H7 (cell line): Measurements from ENCODE around the gene DUS3L. TPM values are rescaled to one million over a fixed set of nuclear protein-coding genes. Genes with fewer than 3 reads are reported as not detected.

Experiments used
- DNase-seq: peaks from one replicate; pipeline ENCODE4 v3.0.0; 2012
- H3K27me3 ChIP-seq: 2 replicates; pipeline ENCODE4 v1.6.0; 2011; ENCODE audit warnings: mild to moderate bottlenecking, low read length; ENCODE audit not compliant: control insufficient read depth, insufficient read depth
- H3K36me3 ChIP-seq: replicated peaks from 2 replicates; pipeline ENCODE4 v1.5.1; 2011; ENCODE audit warnings: low read length; ENCODE audit not compliant: control insufficient read depth, insufficient read depth
- H3K4me3 ChIP-seq: 2 replicates; pipeline ENCODE4 v1.5.1; 2011; ENCODE audit warnings: low read depth, mild to moderate bottlenecking, control low read depth, low read length, moderate library complexity; ENCODE audit not compliant: insufficient read depth
- total RNA-seq: library from RNA; depleted of rRNA; stranded (reverse); fragments of >200 nt; shearing (Covaris generic); gene quantifications from 2 replicates; pipeline ENCODE4 v1.2.3, GENCODE V29; 2014; rRNA removed

Gene DUS3L, protein sequence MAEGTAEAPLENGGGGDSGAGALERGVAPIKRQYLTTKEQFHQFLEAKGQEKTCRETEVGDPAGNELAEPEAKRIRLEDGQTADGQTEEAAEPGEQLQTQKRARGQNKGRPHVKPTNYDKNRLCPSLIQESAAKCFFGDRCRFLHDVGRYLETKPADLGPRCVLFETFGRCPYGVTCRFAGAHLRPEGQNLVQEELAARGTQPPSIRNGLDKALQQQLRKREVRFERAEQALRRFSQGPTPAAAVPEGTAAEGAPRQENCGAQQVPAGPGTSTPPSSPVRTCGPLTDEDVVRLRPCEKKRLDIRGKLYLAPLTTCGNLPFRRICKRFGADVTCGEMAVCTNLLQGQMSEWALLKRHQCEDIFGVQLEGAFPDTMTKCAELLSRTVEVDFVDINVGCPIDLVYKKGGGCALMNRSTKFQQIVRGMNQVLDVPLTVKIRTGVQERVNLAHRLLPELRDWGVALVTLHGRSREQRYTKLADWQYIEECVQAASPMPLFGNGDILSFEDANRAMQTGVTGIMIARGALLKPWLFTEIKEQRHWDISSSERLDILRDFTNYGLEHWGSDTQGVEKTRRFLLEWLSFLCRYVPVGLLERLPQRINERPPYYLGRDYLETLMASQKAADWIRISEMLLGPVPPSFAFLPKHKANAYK
- total RNA-seq, result 50.8 and 52.4 TPM in 2 replicates

DNA sequence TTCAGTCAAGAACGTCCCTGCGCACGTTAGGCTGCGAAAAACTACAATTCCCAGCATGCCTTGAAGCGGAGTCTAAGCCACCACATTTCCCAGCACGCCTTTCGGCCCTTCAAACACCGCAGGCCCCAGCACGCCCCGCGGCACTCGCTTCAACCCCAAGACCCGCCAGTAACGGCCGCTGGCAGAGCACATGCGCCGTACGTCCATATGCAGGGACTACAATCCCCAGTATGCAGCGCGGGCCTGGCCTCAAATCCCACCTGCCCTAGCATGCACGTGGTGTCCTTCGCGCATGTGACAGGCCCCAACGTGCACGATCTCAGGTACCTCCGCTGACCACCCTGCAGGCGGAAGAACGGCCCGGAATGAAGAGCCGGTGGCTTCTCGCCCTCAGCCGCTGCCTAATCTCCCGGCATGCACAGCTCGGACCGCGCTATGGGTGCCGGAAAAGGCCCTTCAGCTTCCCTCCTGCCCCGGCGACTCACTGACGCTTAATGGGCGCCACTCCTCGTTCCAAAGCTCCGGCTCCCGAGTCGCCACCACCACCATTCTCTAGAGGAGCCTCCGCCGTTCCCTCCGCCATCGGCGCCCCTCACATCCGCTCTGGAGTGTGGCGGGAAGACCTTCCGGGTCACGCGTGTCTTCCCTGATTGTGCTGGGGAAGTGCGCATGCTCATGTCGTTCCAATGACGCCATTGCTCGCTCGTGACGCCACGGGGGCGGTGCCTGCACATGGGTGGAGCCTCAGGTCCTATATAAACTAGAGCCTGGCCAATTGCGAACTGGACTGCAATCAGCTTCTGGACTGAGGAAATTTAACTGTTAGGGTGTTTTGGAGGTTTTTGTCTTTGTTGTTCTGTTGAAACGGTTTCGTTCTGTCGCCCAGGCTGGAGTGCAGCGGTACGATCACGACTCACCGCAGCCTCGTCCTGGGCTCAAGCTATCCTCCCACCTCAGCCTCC, at the start of gene DUS3L:
DUS3L (minus strand) TSS at position 605 of the 962 bp plus-strand sequence; CDS start at position 583, 22 bp downstream.
- no peaks in the 10 kb centered on the region for H3K27me3 ChIP-seq
- H3K4me3 ChIP-seq, result peak within 1 kb of the TSS; percentile 98
- DNase-seq, result peak; percentile 98
- peaks cover 18% of the 10 kb centered on the region for H3K36me3 ChIP-seq

- no peak for DNase-seq
- Histone ChIP-seq H3K4me3 (no peak within 1 kb of the TSS), H3K36me3 (no peaks in the 10 kb centered on the region), H3K27me3 (no peaks in the 10 kb centered on the region)
Measured at GRCh38 chr19:5839065-5840017, 48.4 kb upstream of the DUS3L start, which contains the start of gene FUT6. TSS of gene FUT6 (minus strand) at chr19:5839702. CDS start at chr19:5832567, 7,135 bp downstream.

- Histone ChIP-seq H3K36me3 (no peaks in the 10 kb centered on the region), H3K27me3 (no peaks in the 10 kb centered on the region), H3K4me3 (no peak overlapping the region)
- peak; percentile 26 for DNase-seq
Measured at GRCh38 chr19:5838353-5839064, 47.5 kb upstream of the DUS3L start.

- Histone ChIP-seq H3K4me3 (no peak overlapping the region), H3K36me3 (no peaks in the 10 kb centered on the region)
- peak; percentile 45 for DNase-seq
Measured at GRCh38 chr19:5837761-5838352, 46.9 kb upstream of the DUS3L start.

GRCh38 chr19:5832527-5833216, 41.7 kb upstream of the DUS3L start:
- DNase-seq, result peak; percentile 27
- H3K4me3 ChIP-seq, result no peak overlapping the region

More at GRCh38 chr19:5837761-5838352, 46.9 kb upstream of the DUS3L start:
- no peaks in the 10 kb centered on the region for H3K27me3 ChIP-seq

DNA sequence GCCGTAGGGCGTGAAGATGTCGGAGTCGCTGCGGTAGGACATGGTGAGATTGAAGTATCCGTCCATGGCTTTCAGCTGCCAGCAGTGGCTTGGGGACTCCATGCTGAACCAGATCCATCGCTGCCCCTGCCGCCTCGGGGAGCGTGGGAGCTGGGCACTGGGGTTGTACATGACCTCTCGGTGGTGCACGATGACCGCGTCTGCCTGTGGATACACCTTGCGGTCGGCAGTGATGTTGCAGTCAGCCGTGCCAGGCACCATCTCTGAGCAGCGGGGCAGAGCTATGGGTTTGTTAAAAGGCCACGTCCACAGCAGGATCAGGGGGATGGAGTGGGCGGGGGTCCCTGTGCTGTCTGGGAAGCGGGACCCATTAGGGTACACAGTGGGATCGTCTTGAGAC, 41.1 kb upstream of the DUS3L start:
- no peaks in the 10 kb centered on the region for H3K27me3 ChIP-seq

More at GRCh38 chr19:5832527-5833216, 41.7 kb upstream of the DUS3L start:
- Histone ChIP-seq H3K27me3 (no peaks in the 10 kb centered on the region), H3K36me3 (no peaks in the 10 kb centered on the region)

GRCh38 chr19:5831159-5831558, 40.2 kb upstream of the DUS3L start:
- Histone ChIP-seq H3K27me3 (no peaks in the 10 kb centered on the region), H3K4me3 (no peak overlapping the region), H3K36me3 (no peaks in the 10 kb centered on the region)
- DNase-seq, result no peak

More for the DNA sequence above, 41.1 kb upstream of the DUS3L start:
- DNase-seq, result peak; percentile 32
- H3K36me3 ChIP-seq, result no peaks in the 10 kb centered on the region
- H3K4me3 ChIP-seq, result no peak overlapping the region

GRCh38 chr19:5829567-5830310, 38.8 kb upstream of the DUS3L start:
- Histone ChIP-seq H3K27me3 (no peaks in the 10 kb centered on the region), H3K36me3 (no peaks in the 10 kb centered on the region), H3K4me3 (peak overlapping the region; percentile 90)
- DNase-seq, result no peak

DNA sequence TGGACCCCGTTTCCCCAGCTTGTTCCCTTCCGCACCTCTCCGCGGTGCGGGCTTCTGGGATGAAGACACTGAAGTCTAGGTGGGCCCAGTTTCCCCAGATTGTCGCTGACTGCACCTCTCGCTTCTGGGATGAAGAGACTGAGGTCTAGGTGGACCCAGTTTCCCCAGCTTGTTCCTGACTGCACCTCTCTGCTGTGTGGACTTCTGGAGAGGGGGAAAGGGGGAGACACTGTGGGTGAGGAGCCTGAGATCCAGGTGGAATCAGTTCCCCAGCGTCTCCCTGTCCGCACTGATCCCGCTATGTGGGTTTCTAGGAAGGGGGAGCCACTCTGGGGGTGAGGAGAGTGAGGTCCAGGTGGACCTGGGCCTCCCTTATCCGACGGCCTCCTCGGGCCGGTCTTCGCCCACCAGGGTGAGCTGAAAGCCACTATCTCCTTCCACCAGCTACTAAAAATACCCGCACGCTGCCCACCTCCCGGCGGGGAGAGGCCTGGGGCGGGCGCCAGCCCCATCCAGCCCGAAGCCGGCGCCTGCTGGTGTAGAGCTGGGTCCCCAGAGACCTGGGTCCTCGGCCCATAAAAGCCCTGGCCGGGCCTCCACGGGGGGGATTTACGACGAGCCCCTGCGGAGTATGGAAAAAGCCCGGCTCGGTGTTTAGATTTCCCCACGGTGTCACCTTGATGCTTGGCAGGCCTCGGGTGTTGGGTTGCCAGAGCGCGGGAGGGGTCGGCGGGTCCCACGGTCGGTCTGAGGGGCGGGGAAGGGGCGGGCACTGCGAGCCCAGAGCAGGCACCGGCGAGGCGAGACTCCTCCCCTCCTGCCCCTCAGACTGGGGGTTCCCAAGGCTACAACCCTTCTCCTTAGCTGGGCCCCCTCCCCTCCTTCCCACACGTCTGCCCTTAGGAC, 38.0 kb upstream of the DUS3L start:
- H3K4me3 ChIP-seq, result peak overlapping the region; percentile 90
- H3K36me3 ChIP-seq, result no peaks in the 10 kb centered on the region
- peak; percentile 95 for DNase-seq
- H3K27me3 ChIP-seq, result no peaks in the 10 kb centered on the region

- Histone ChIP-seq H3K36me3 (no peaks in the 10 kb centered on the region), H3K4me3 (peak overlapping the region; percentile 90), H3K27me3 (no peaks in the 10 kb centered on the region)
- peak; percentile 100 for DNase-seq
Measured at GRCh38 chr19:5827891-5828660, 37.1 kb upstream of the DUS3L start.
